Measurements from ENCODE around the gene ATF2.

- TF ChIP-seq CTCF (IDR thresholded peaks at IDR 0.05) = no peak
- TF ChIP-seq POLR2A (IDR thresholded peaks at IDR 0.05) = no peak
- no peak for TF ChIP-seq POLR2AphosphoS5 (IDR thresholded peaks at IDR 0.05)
These were observed 105.0 kb downstream of the ATF2 start for GRCh38 chr2:175062787-175063585.
